Measurements from ENCODE around the gene CYB5B. TPM values are rescaled to one million over a fixed set of nuclear protein-coding genes. Genes with fewer than 3 reads are reported as not detected.

The CYB5B gene
- total and polyA plus RNA-seq, 12 donors: 53.8 to 84.2 (median 71.7) TPM

DNA sequence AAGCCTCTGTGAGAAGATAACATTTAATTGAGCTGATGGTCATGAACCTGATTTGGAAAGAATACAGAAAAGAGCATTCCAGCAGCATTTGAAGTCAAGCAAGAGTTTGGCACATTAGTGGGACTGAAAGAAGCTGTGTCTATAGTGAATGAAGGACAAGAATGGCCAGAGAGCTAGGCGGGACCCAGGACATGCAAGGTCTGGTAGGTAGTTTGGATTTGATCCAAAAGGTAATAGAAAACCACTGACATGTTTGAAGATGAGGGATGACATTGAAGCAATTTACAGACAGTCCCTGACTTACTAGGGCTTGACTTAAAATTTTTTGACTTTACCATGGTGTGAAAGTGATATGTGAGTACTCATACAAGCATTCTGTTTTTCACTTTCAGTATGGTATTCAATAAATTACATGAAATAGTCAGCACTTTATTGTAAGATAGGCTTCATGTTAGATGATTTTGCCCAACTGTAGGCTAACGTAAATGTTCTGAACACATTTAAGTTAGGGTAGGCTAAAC, 7.6 kb downstream of the CYB5B start:
- 91 to 92% methylated on average over 2 of the region's 2 CpGs for WGBS, 2 donors
- peaks cover 0 to 15% (median 11%) of the 10 kb centered on the region in 9 donors for H3K4me1 ChIP-seq
- no peak overlapping the region for H3K4me3 ChIP-seq
- intact Hi-C loops (cut with DNase I): no loop called here
- peaks cover 0 to 83% (median 34%) of the 10 kb centered on the region in 9 donors for H3K36me3 ChIP-seq
- H3K27me3 ChIP-seq: no peaks in the 10 kb centered on the region
- DNase-seq: no peak
- H3K9me3 ChIP-seq: peaks cover 0 to 6% (median 0%) of the 10 kb centered on the region in 11 donors
- no peak overlapping the region for H3K27ac ChIP-seq
- no peak for ATAC-seq
- TF ChIP-seq CTCF (IDR thresholded peaks at IDR 0.05): no peak

DNA sequence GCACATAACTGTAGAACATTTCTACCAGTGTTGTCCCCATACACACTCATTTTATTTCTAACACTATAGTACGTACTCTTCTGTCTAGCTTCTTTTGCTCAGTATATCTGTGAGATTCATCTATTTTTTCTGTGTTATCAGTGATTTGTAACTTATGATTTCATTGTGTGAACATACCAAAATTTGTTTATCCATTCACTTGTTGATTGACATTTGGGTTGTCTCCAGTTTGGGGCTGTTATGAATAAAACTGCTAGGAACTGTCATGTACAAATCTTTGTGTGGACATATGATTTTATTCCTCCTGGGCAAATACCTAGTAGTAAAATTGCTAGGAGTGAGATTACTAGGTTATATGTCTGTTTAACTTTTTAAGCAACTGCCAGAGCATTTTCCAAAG, 9.6 kb downstream of the CYB5B start:
- 89 to 98% methylated on average over 1 of the region's 1 CpG for WGBS, 2 donors
- H3K4me3 ChIP-seq: no peak overlapping the region
- DNase-seq (no peak), ATAC-seq (no peak)
- peaks cover 0 to 4% (median 0%) of the 10 kb centered on the region in 11 donors for H3K9me3 ChIP-seq
- peaks cover 0 to 32% (median 17%) of the 10 kb centered on the region in 9 donors for H3K4me1 ChIP-seq
- peaks cover 0 to 63% (median 31%) of the 10 kb centered on the region in 9 donors for H3K36me3 ChIP-seq
- intact Hi-C loops (cut with DNase I): no loop called here
- no peak for TF ChIP-seq CTCF (IDR thresholded peaks at IDR 0.05)
- no peaks in the 10 kb centered on the region for H3K27me3 ChIP-seq
- H3K27ac ChIP-seq: no peak overlapping the region

DNA sequence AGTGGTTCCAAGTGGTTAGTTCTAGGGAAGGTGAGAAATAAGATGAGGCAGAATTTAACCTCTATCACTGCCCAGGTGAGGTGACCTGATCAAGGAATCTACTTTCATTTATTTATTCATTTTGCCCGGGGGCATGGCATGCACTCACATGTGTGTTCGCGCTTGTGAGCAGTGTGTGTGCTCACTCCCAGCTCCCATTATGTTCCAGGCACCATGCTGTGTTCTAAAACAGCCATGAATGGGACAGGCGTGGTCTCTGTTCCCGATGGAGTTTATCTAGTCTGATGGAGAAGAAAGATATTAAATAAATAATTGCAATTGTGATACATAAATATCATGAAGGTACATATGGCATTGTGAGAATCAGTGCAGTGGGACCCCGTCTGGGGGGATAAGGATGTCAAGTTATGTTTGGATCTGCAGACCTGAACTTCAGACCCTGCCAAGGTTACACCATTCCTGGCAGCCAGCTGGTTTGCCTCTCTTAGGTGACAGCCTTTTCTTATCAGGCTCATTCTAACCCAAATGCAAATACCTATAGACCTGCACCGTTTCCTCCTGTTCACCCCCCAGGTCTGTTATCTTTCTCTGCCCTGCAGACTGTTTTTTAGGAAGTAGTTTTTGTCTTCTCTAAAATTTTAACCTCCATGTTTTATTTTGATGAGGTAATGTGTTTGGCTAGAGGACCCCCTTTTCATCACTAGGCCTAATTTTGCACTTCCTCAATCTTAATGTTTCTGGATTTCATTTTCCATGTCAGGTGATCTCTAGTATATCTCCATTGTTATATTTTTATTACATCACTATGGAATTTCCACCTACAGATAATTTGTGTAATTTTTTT, 11.8 kb downstream of the CYB5B start:
- Histone ChIP-seq H3K4me1 (peaks cover 0 to 32% (median 17%) of the 10 kb centered on the region in 9 donors), H3K27me3 (no peaks in the 10 kb centered on the region), H3K36me3 (peaks cover 0 to 46% (median 17%) of the 10 kb centered on the region in 9 donors), H3K4me3 (no peak overlapping the region), H3K9me3 (no peaks in the 10 kb centered on the region), H3K27ac (peak overlapping the region in 2 of 10 donors; percentile 17 to 59)
- 71 to 73% methylated on average over 7 of the region's 7 CpGs for WGBS, 2 donors
- DNase-seq: no peak
- intact Hi-C loops (cut with DNase I): no loop called here
- TF ChIP-seq CTCF (IDR thresholded peaks at IDR 0.05): no peak
- ATAC-seq: no peak

GRCh38 chr16:69436896-69437295, 12.5 kb downstream of the CYB5B start:
- no peak for ATAC-seq
- H3K9me3 ChIP-seq: no peaks in the 10 kb centered on the region
- DNase-seq: no peak
- no peak overlapping the region for H3K4me3 ChIP-seq
- 60 to 69% methylated on average over 2 of the region's 2 CpGs for WGBS, 2 donors
- peaks cover 0 to 39% (median 12%) of the 10 kb centered on the region in 9 donors for H3K36me3 ChIP-seq
- no peaks in the 10 kb centered on the region for H3K27me3 ChIP-seq
- intact Hi-C loops (cut with DNase I): no loop called here
- H3K4me1 ChIP-seq: peaks cover 0 to 32% (median 17%) of the 10 kb centered on the region in 9 donors
- no peak for TF ChIP-seq CTCF (IDR thresholded peaks at IDR 0.05)
- peak overlapping the region in 2 of 10 donors; percentile 17 to 59 for H3K27ac ChIP-seq

All from heart right ventricle (tissue), 16 donors.